COR-L47 (cell line): ENCODE data around the gene CSRP2.

Source experiments
- DNase-seq: peaks from one replicate; lab custom pipeline; 2025; lab: John Stamatoyannopoulos, UW

CSRP2 gene

GRCh38 chr12:76891609-76892008, 12.8 kb upstream of the CSRP2 start:
- DNase-seq: no peak

GRCh38 chr12:76890151-76891143, 11.6 kb upstream of the CSRP2 start:
- no peak for DNase-seq

- DNase-seq: no peak
Measured at GRCh38 chr12:76888775-76889174, 10.0 kb upstream of the CSRP2 start.

GRCh38 chr12:76883811-76884210, 5.0 kb upstream of the CSRP2 start:
- no peak for DNase-seq

- no peak for DNase-seq
Measured at GRCh38 chr12:76883151-76883550, 4.3 kb upstream of the CSRP2 start.

- no peak for DNase-seq
Measured at GRCh38 chr12:76882367-76882766, 3.5 kb upstream of the CSRP2 start.

- no peak for DNase-seq
Measured at GRCh38 chr12:76881142-76881541, 2.3 kb upstream of the CSRP2 start.

- no peak for DNase-seq
Measured at GRCh38 chr12:76880519-76881023, 1.8 kb upstream of the CSRP2 start.

GRCh38 chr12:76879710-76880518, 1.1 kb upstream of the CSRP2 start:
- no peak for DNase-seq

GRCh38 chr12:76878099-76878898, 520 bp downstream of the CSRP2 start:
- DNase-seq: no peak

GRCh38 chr12:76876696-76877229, 2.1 kb downstream of the CSRP2 start:
- DNase-seq: no peak

- no peak for DNase-seq
Measured at GRCh38 chr12:76874491-76875190, 4.2 kb downstream of the CSRP2 start.

GRCh38 chr12:76874027-76874426, 4.8 kb downstream of the CSRP2 start:
- DNase-seq: no peak

GRCh38 chr12:76872415-76872814, 6.4 kb downstream of the CSRP2 start:
- no peak for DNase-seq

GRCh38 chr12:76871742-76872141, 7.1 kb downstream of the CSRP2 start:
- no peak for DNase-seq

GRCh38 chr12:76871082-76871481, 7.7 kb downstream of the CSRP2 start:
- no peak for DNase-seq

GRCh38 chr12:76866726-76867125, 12.1 kb downstream of the CSRP2 start:
- no peak for DNase-seq

- DNase-seq: no peak
Measured at GRCh38 chr12:76866151-76866567, 12.7 kb downstream of the CSRP2 start.

GRCh38 chr12:76864791-76865400, 13.9 kb downstream of the CSRP2 start:
- DNase-seq: no peak

- no peak for DNase-seq
Measured at GRCh38 chr12:76863837-76864236, 15.0 kb downstream of the CSRP2 start.
